GM21381 (cell line): ENCODE data around the gene STPG1.
A peak's percentile ranks its signal among the peaks of the same experiment; 100 is the strongest.

Experiments used
- ATAC-seq: cut with Tn5 transposase; IDR thresholded peaks from one replicate; pipeline ENCODE4 v1.9.1; 2021; ENCODE audit warnings: mild to moderate bottlenecking, moderate library complexity; ENCODE audit not compliant: unreplicated experiment

STPG1 gene

DNA sequence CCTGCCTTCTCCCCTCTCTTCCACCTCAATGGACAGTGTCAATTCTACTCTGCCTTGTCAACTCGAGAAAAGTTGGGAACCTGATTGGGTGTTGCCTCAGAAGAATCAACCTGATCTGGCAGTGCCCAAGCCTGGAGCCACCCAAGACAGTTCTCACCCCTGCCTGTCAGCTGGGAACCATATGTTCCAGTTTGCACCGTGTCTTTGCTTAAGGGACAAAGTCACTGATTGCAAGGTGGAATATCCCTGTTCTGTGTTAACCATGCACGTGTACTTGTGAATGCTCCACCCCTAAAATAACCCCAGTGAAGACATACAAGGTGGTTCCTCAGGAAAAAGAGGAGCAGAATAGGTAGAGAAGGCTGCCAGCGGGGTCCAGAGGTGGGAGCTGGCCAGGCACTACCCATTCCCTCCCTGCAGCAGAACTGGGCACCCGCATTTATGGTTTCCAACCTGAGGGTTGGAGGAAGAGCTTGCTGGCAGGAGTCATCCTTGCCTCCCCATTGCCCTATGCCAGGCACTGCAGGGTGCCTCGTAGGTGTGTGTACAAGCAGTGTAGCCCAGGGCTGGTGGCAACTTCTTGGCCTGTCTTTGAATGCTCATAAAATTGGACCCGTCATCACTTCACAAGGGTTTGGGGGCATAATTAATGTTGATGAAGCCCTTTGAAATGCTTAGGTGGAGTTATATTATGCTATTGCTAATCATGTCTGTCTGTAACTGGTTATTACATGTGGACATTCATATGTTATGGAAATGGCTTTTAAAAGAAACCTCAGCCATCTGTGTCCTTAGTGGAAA lies 13.4 kb upstream of the STPG1 start:
- no peak for ATAC-seq

DNA sequence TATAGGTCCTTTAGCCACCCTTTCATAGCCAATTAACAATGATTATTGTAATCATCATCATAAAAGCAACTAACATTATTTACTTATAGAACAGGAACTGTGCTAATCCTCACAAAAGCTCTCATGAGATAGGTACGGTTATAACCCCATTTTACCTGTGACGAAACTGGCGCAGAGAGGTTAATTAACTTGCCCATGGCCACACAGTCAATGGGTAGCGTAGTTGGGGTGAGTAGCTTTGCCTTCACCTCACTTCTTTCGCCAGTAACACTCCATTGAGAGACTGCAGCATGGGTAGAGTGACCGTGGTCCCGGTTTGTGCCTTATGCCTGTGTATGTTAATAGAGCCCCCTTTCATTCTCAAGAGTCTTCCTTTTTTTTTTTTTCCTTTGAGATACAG lies 12.3 kb upstream of the STPG1 start:
- ATAC-seq, result no peak

DNA sequence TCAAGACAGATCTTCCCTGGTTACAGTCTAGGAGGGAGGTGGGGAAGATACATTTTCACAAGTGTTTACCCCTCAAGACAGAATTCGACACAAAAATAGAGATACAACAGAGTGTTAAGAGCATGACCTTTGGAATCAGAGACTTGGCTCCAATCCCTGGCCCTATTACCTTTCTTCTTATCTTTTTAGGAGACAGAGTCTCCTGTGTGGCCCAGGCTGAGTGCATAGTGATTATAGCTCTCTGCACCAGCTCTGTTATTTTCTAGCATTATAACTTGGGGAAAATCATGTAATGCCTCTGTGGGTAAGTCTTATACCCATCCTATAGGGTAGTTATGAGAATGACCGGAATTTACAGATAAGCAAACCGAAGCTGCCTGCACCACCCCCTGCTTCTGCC lies 11.9 kb upstream of the STPG1 start:
- ATAC-seq, result no peak

DNA sequence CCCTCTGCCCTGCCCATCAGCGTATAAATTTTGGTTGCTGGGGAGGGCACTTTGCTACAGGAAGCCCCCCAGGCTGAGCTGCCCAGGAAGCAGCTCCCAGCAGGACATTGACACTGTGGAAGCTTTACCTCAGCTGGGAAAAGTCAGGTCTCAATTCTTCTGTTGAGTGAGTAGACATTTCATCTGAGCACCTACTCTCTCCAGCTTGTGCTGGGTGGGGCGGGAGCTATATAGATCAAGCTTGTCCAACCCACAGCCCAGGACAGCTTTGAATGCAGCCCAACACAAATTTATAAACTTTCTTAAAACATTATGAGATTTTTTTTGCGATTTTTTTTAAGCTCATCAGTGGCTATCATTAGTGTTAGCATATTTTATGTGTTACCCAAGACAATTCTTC lies 11.4 kb upstream of the STPG1 start:
- no peak for ATAC-seq

DNA sequence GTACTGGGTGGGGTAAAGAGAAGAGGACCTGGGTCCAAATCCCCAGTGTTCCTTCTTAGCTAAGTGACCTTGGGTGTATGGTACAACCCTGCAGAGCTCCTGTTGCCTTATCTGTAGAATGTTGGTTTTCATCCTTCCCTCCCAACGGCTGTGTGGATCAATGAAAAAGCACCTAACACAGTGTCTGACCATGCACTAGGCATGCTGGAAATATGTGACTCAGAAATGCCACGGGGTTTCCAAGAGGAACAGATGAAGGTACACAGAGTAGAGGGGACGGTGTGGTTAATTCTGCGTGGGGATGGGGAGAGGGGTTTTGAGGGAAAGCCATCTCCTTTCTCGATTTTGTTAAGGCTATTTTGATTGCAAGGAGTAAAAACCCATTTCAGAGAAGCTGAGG lies 10.6 kb upstream of the STPG1 start:
- no peak for ATAC-seq

DNA sequence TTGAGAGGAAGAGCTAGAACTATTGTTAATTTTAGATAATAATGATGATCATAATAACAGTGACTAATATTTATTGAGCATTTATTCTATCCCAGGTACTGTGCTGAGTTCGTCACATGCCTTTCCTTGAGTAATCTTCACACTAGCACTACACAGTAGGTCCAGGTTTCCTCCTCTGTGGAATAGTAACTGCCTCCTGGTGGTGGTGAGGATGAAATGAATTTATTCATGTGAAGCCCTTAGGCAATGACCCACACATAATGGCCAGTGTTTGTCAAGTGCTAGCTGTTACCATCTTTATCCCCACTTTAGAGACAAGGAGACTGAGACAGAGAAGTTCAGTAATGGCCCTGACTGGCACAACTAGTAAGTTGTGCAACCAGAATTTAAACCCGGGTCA lies 7.9 kb upstream of the STPG1 start:
- no peak for ATAC-seq

DNA sequence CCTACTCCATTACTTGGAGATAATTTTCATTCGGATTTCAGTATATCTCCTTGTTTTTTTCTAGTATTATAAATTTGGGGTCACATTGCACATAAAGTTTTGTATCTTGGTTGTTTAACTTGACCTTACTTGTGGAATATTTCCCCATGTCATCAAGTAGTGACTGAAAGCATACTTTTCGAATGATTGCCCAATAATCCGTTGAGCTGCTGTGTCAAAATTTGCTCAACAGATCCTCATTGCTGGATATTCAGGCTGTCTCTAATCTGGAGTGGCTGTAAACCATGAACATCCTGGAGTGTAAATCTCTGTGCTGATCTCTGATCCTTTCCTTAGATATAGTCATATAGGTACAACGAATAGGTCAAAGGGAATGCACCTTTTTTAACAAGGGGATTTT lies 7.0 kb upstream of the STPG1 start:
- no peak for ATAC-seq

DNA sequence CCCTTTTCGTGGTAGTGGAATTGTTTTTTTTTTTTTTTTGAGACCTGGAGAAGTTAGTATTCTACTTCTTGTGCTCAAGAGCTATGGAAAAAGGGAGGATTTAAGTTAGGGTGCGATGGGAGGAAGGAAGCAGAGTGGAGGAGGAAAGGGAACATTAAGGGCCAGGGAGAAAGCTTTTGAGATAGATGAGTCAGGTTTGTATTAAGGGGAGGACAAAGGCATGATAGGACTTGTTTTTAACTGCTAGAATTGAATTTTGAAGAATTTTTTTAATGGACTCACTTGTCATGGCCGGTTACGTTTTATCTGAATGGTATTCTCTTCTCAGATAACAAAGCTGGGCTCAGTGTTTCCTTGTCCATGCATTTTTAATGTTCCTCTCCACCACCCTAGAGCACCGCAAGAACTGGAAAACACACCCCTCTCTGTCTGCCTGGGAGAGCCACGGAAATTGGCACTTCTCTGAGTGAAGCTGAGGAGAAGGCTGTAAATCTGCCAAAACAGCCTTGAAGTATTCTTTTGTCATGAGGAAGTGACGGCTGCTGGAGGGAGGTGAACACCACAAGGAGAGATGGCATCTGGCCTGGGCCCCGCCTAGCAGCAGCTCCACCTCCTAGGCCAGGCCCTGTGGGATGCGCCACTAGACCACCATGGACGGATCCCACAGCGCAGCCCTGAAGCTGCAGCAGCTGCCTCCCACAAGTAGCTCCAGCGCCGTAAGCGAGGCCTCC lies 5.5 kb upstream of the STPG1 start:
- ATAC-seq, result no peak

DNA sequence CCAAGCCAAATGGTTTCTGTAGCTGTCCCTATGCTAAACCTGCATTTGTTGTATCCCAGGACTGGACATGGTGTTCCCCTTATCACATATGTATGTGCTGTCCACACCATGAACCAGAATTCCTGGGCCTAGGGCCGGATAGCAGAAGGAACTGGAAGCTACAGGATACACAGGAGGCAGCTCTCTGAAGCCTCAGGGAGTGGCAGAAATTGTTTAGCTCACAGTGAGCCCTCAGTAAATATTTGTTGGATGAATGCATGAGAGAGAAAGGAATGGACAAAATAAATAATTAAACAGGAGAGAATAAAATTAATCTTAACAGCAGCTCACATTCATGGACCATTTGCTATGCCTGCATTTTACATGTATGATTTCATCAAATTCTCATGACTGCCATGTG lies 4.1 kb upstream of the STPG1 start:
- ATAC-seq, result no peak

DNA sequence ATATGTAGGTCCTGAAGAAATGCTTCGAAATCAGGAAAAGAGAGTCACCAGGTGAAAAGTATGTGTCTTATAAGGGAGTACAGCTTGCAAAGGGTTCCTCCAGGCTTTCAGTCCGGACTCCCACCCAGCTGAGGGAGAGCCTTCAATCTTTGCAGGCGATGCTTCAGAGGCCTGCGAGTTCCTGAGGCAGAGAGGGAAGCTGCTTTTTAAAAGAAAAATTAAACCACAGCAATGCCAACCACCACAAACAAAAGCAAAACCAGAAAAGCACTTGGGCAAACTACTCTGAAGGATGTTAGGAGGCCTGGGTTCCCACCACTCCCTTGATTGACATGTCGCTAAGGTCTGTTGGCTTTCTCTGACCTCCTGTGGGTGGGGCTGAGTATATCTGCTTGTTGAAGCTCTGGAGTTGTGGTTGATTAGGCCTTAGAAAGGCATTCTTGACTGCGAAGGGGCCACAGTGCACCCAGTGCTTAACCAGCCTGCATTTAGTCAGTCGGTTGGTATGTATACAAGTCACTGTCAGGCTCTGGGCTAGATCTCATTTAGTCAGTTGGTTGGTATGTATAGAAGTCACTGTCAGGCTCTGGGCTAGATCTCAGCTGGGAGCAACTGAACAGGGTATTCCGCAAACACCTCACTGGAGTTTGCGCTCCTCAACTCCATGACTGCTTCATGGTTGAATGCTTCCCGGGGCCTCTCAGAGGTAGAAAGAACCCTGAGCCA lies 3.2 kb upstream of the STPG1 start:
- ATAC-seq, result no peak

DNA sequence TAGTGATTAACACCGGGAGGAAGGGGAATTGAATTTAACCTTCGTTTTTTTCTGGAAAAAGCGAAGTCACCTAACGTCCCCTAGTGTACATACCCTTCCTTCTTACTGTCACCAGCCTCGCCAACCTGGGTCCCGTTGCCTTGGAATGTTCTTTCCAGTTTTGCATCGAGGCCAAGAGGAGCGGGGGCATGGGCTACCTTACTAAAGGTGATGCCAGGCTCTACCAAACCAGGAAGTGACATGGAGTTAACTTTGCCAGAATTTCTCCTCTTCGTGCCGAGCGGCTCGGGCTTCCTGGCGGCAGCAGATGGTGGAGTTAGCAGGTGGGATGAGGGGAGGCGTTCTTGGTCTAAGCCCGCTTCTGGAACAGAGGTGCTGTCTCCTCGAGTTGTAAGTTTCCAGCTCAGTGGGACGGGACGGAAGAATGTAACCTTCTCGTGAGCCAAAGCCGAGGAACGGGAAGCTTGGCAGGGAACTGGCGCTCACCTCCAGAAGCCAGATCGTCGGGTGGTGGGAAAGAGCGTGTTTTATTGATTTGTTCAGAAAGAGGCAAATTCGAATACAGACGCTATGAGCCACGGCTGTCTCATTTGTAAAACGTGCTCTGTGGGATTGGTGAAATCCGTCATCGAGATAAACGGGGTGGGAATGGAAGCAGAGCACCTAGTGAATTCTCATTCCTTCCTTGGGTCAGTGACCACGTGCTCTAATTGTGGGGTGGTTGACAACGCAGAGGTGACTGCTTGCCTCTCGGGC lies 2.5 kb upstream of the STPG1 start:
- ATAC-seq, result peak; percentile 3

DNA sequence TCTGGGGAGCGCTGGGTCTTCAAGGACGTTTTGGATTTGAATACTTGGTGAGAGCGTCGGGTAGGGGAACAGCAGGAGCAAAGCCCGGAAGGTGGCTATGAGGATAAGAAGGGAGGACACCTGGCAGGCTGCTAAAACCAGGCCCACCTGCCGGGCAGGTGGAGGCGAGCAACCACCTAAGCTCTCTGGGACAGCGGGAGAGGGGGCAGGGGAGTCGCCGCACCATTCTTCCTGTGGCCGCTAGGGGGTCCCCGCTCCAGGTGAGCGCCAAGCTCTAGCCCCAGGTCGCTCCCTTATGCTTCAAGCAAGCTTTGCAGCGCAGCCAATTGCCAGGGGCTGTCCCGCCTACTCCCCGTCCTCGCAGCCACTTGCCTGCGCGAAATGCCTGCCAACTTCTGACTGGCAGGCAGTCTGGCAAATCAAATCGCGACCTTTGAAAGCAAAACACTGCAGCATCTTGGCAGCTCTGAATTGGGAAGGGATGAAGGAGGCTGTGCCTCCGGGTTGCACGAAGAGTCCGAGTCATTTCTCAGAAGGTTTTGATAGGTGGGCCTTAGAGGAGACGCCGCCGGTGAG lies 1.8 kb upstream of the STPG1 start, which contains the start of gene NIPAL3:
NIPAL3 (plus strand) TSS at position 469 of the 576 bp plus-strand sequence. CDS start 3,746 bp downstream, outside the sequence.
- peak; percentile 97 for ATAC-seq

DNA sequence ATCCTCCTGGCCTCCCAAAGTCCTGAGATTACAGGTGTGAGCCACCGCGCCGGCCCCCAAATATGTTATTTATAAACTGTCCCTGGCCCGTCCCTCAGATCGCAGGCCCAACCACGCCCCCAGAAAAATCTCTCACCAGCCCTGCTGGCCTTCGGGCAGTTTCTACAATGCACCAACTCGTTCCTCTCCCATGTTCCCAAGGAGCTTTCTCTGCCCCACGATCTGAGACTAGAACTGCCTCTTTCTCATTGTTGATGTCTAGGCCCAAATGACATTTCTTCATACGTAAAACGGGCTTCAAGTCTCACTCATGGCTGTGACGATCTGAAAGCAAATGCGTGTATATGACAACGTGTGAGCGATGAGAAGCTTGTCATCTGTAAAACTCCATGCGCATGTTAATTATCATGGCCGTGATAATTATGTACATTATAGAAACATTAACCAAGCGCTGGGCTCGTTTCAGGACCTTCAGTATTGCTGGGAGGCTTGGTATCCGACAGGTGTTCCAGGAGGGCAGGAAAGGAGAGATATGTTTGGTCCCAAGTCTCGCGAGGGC lies 1.3 kb upstream of the STPG1 start:
- no peak for ATAC-seq

DNA sequence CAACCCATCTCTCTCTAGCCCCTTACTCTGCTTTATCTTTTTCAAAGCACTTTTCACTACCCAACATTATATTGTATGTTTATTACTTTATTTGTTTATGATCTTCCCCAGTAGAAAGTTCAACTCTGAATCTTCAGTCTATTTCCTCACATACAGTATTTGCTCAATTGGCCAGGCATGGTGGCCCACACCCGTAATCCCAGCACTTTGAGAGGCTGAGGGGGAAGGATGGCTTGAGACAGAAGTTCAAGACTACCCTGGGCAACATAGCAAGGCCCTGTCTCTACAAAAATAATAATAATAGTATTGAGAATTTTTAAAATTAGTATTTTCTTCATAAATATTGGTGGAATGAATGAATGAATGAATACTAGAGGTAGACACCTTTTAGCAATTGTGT lies 1.2 kb downstream of the STPG1 start:
- no peak for ATAC-seq

DNA sequence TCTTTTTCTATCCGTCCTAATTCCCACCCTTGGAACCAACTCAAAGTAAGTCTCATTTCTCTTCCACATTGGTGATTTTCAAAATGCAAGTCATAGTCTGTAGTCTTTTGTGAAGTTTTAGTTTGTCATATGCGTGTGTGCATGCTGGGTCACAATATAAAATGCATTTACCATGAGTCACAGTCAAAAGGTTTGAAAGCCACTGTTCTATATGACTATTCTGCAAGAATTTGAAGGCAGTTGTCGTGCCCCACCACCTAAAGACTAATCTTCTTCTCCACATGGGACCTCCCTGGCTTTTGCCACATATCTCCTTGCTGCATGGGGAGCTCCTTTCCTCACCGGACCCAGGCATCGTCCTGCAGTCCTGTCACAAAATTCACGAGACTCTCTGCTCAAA lies 1.6 kb downstream of the STPG1 start:
- ATAC-seq, result no peak

DNA sequence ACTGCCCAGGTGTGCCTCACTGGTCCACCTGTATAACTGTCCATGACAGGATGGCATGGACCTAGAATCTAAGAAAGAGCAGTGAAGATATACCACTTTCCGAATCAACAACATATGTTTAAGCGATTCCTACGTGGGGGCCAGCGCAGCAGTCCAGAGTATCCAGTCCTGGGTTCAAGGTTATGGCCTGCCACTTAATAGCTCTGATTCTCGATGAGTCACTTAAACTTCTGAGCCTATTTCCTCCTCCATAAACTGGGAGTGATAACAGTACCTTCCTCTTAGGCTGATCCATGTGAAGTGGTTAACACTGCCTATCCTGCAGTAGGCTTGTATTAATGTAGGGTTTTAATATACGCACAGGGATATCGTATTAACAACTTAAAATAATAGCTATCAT lies 2.8 kb downstream of the STPG1 start:
- no peak for ATAC-seq

DNA sequence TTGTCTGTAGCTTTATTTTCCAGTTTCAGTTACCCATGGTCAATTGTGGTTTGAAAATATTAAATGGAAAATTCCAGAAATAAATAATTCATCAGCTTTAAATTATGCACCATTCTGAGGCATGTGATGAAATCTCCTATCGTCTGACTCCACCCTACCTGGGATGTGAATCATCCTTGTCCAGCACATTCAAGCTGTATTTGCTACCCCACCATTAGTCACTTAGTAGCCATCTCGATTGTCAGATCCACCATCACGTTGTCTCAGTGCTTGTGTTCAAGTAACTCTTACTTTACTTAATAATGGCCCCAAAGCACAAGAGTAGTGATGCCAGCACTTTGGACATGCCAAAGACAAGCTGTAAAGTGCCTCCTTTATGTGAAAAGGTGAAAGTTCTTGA lies 4.0 kb downstream of the STPG1 start:
- ATAC-seq, result no peak

DNA sequence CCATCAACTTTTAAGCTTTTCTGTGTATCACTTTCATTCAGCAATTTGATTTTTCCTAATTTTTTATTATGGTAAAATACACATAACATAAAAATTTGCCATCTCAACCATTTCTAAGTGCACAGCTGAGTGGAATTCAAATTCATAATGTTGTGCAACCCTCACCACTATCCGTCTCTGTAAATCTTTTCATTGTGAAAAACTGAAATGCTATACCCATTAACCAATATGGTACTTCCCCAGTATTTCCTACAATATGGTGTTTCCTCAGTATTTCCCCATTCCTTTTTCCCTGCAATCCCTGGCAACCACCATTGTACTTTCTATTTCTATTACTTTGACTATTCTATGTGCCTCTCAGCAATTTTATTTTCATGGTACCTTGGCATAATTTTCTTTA lies 6.8 kb downstream of the STPG1 start:
- no peak for ATAC-seq

DNA sequence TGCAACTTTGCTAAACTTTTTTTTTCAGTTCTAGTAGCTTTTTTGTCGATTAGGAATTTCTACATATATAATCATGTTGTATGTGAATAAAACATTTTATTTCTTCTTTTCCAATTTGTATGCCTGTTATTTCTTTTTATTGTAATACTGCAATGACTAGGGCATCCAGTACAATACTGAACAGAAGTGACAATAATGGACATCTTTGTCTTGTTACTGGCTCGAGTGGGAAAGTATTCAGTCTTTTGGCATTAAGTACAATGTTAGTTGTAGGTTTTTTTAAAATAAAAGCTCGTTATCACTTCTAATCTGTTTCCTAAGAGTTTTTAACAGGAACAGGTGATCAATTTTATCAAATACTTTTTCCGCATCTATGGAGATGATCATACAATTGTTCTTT lies 9.8 kb downstream of the STPG1 start:
- ATAC-seq, result no peak

DNA sequence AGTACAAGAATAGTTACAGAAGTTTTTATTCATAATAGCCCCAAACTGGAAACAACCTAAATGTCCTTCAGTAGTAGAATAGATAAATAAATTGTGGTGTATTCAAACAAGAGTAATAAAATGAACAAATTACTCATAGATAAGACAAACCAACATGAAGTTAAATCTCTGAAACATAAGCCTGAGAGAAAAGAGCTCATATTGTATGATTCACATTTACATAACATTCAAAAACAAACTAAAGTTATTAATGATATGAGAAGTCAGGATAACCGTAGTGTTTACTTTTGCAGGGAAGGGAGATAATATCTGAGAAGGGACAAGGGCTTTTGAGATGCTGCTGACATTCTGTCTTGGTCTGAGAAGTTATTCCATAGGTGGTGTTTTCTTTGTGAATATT lies 13.5 kb downstream of the STPG1 start:
- no peak for ATAC-seq
